Epithelial cell of esophagus (primary cell): ENCODE results near the gene UBE2M.

Experiments
- DNase-seq: peaks from one replicate; pipeline ENCODE4 v3.0.0; 2010; ENCODE audit warnings: low read depth
- H3K4me3 ChIP-seq: 2 replicates; pipeline ENCODE4 v1.5.1; 2011; ENCODE audit warnings: mild to moderate bottlenecking, low read length, control low read depth
- TF ChIP-seq, protein P1 (sequence below): IDR thresholded peaks from 2 replicates; pipeline ENCODE4 v1.5.1; 2011; ENCODE audit warnings: low read depth, mild to moderate bottlenecking, low read length, control low read depth, inconsistent platforms; ENCODE audit not compliant: insufficient read depth; ENCODE audit errors: missing control alignments

The UBE2M gene

DNA sequence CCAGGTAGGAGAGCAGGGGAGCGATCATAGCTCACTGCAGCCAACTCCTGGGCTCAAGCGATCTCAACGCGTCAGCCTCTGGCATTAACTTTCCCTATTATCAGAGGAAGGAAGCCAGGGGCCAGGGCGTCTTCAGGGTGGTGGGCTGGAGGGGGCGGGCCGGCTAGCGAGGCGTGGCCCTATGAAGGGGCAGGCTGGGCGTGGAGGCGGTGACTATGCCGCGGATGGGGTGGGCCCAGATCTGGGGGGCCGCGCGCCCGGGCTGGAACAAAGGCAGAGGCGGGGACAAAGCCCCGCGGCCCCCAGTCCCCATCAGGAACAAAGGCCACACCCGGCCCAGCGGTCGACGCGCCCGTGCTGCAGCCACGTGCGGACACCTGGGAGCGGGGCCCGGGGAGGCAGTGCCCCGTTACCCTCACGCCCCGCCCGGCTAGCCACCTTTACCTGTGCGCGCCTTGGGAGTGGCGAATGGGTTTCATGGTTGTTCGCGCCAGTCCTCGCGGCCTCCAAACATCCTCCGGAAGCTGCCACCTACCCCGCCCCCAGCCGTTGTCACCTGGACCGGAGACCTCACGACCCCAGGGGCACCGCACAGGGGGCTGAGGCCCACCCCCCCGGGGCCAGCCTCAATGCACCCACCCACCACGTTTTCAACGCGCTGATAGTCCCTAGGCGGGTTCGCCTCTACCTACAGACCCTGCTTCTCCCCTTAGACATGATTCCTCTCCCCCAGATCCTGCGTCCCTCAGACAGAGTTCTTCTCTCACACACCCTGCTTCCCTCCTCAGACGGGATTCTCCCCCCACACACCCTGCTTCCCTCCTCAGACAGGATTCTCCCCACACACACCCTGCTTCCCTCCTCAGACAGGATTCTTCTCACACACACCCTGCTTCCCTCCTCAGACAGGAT lies 19.9 kb downstream of the UBE2M start:
- DNase-seq, result no peak
- TF ChIP-seq, protein P1, sequence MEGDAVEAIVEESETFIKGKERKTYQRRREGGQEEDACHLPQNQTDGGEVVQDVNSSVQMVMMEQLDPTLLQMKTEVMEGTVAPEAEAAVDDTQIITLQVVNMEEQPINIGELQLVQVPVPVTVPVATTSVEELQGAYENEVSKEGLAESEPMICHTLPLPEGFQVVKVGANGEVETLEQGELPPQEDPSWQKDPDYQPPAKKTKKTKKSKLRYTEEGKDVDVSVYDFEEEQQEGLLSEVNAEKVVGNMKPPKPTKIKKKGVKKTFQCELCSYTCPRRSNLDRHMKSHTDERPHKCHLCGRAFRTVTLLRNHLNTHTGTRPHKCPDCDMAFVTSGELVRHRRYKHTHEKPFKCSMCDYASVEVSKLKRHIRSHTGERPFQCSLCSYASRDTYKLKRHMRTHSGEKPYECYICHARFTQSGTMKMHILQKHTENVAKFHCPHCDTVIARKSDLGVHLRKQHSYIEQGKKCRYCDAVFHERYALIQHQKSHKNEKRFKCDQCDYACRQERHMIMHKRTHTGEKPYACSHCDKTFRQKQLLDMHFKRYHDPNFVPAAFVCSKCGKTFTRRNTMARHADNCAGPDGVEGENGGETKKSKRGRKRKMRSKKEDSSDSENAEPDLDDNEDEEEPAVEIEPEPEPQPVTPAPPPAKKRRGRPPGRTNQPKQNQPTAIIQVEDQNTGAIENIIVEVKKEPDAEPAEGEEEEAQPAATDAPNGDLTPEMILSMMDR, result no peak
- peak overlapping the region; percentile 23 for H3K4me3 ChIP-seq

- TF ChIP-seq, protein P1, result no peak
- no peak overlapping the region for H3K4me3 ChIP-seq
These were observed 21.3 kb downstream of the UBE2M start for GRCh38 chr19:58536852-58537798.

GRCh38 chr19:58535857-58536256 lies 22.6 kb downstream of the UBE2M start:
- TF ChIP-seq, protein P1, result no peak
- no peak overlapping the region for H3K4me3 ChIP-seq
- no peak for DNase-seq

More at GRCh38 chr19:58536852-58537798, 21.3 kb downstream of the UBE2M start:
- DNase-seq, result no peak

DNA sequence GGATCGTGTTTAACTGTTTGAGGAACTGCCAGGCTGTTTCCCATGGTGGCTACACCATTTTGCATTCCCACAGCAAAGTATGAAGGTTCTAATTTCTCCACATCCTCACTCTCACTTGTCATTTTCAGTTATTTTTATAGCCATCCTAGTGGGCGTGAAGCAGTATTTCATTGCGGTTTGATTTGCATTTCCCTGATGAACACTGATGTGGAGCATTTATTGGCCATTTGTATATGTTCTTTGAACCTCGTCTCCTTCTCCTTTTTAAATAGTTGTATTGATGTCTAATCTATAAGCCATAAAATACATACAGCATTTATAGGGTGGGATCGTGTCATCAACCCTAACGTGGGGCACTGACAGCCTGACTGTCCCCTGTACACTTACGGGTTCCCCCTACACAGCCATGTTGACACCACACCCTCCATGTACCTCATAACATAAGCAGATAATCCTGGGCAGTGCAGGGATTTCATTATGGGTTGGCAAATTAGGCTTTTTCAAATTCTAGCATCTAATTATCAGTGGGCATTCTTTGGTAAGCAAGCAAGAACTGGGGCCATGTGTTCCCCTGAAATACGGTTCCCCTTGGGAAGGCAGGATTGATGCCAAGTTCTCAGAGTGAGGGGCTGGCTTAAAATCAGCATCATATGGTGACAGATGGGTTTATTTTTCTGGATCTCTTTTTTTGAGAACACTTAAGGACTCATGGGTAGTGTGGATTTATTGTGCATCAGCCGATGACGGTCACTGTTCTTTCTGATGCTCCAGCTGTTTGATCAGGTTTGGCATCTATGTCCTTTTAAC lies 27.2 kb downstream of the UBE2M start:
- DNase-seq, result no peak
- TF ChIP-seq, protein P1, result no peak
- H3K4me3 ChIP-seq, result no peak overlapping the region

GRCh38 chr19:58529405-58529804 lies 29.0 kb downstream of the UBE2M start:
- TF ChIP-seq, protein P1, result no peak
- DNase-seq, result no peak
- H3K4me3 ChIP-seq, result no peak overlapping the region

- no peak for DNase-seq
- TF ChIP-seq, protein P1, result no peak
- no peak overlapping the region for H3K4me3 ChIP-seq
These were observed 35.7 kb downstream of the UBE2M start for GRCh38 chr19:58522709-58523108.
